H1 (cell line): ENCODE results near the gene ARMC3. TPM values are rescaled to one million over a fixed set of nuclear protein-coding genes. Genes with fewer than 3 reads are reported as not detected.

Experiments
- BACH1 ChIP-seq: IDR thresholded peaks from 2 replicates; pipeline ENCODE4 v1.6.1; 2012; ENCODE audit warnings: low read length, improper control_type of control experiment
- CHD7 ChIP-seq: fragments of 300-600 bp; sonication (generic); IDR thresholded peaks from 2 replicates; pipeline ENCODE4 v1.7.1; 2012; ENCODE audit warnings: low read length, moderate library complexity, mild to moderate bottlenecking, inconsistent platforms; ENCODE audit not compliant: insufficient replicate concordance
- EZH2 ChIP-seq: fragments of 200-600 bp; sonication (generic); IDR thresholded peaks from 2 replicates; pipeline ENCODE4 v1.7.1; 2012; ENCODE audit warnings: low read depth, mild to moderate bottlenecking, moderate library complexity, low read length, inconsistent platforms; ENCODE audit not compliant: severe bottlenecking
- GABPA ChIP-seq: IDR thresholded peaks from 2 replicates; pipeline ENCODE4 v1.6.1; 2011; ENCODE audit warnings: mild to moderate bottlenecking, low read length, moderate library complexity, borderline replicate concordance; ENCODE audit not compliant: insufficient read depth
- HDAC2 ChIP-seq, 2 experiments: fragments of 300-600 bp in 1 of 2; sonication (generic) in 1 of 2; IDR thresholded peaks; 2 replicates each; pipeline ENCODE4 v1.6.1; 2011 to 2012; ENCODE audit warnings: low read depth in 2 of 2, low read length in 2 of 2, mild to moderate bottlenecking in 2 of 2, moderate library complexity in 2 of 2, borderline replicate concordance in 1 of 2, inconsistent platforms in 1 of 2
- JUND ChIP-seq: IDR thresholded peaks from 2 replicates; pipeline ENCODE4 v1.6.1; 2011; ENCODE audit warnings: mild to moderate bottlenecking, improper control_type of control experiment, low read length
- RAD21 ChIP-seq, 2 experiments: IDR thresholded peaks in 1 of 2; conservative IDR thresholded peaks in 1 of 2; 2 replicates each; pipeline ENCODE4 v1.6.1; 2011; ENCODE audit warnings: low read depth in 2 of 2, low read length in 2 of 2, improper control_type of control experiment in 1 of 2, inconsistent platforms in 1 of 2, mild to moderate bottlenecking in 1 of 2, moderate library complexity in 1 of 2
- RFX5 ChIP-seq: IDR thresholded peaks from 2 replicates; pipeline ENCODE4 v1.6.1; 2011; ENCODE audit warnings: low read depth, low read length, improper control_type of control experiment, borderline replicate concordance
- SIN3A ChIP-seq, 2 experiments: IDR thresholded peaks in 1 of 2; conservative IDR thresholded peaks in 1 of 2; 2 replicates each; pipeline ENCODE4 v1.6.1; 2011 to 2012; ENCODE audit warnings: low read length in 2 of 2, improper control_type of control experiment in 1 of 2, low read depth in 1 of 2, mild to moderate bottlenecking in 1 of 2
- SP2 ChIP-seq: IDR thresholded peaks from 2 replicates; pipeline ENCODE4 v1.6.1; 2012; ENCODE audit warnings: mild to moderate bottlenecking, low read length, inconsistent platforms
- polyA plus RNA-seq, 7 experiments: library from polyadenylated mRNA; depleted of rRNA in 3 of 7; stranded (reverse) in 5 of 7; unstranded in 2 of 7; fragments of >200 nt in 5 of 7; fragments of 200-250 nt in 2 of 7; gene quantifications; 1 replicate in 5 of 7; 2 replicates in 1 of 7; 4 replicates in 1 of 7; pipeline versions ENCODE4 v1.2.1 to v1.2.3, GENCODE V29; 2011 to 2013; ENCODE audit warnings: missing spikeins in 2 of 7, mixed read lengths in 2 of 7
- total RNA-seq: library from RNA; stranded (reverse); fragmentation: NEBNext Ultra II Directional; extraction: Animal tissue kit (Norgen Biotek cat#: 25700); gene quantifications from 2 replicates; pipeline ENCODE4 v1.2.1, GENCODE V29; 2021

Gene ARMC3
- total and polyA plus RNA-seq, 2 of the 8 experiments (the other 6 are each of a cell fraction or from before 2014, with no cell fraction given): 0.15 TPM

GRCh38 chr10:22903694-22904093, 24.2 kb upstream of the ARMC3 start (continued):
- TF ChIP-seq CHD7 (no peak), GABPA (no peak), SP2 (no peak), JUND (no peak), RAD21 (IDR thresholded peaks at IDR 0.05 in 1 of 2, conservative IDR thresholded peaks at IDR 0.05 in 1 of 2; ENCODE audit: low read depth in 2 of 2, low read length in 2 of 2) (no peak), HDAC2 (IDR thresholded peaks at IDR 0.05; ENCODE audit: borderline replicate concordance in 1 of 2, low read depth in 2 of 2, low read length in 2 of 2) (no peak), EZH2 (no peak), BACH1 (no peak), RFX5 (no peak), SIN3A (conservative IDR thresholded peaks at IDR 0.05 in 1 of 2, IDR thresholded peaks at IDR 0.05 in 1 of 2; ENCODE audit: low read depth in 1 of 2, low read length in 2 of 2) (no peak)
